GM23338 (cell line): ENCODE data around the gene LPGAT1. TPM values are rescaled to one million over a fixed set of nuclear protein-coding genes. Genes with fewer than 3 reads are reported as not detected.

Source experiments
- ATAC-seq: fragments of 200-7000 bp; cut with Tn5 transposase; 3 replicates; pipeline ENCODE4 v1.9.1; 2020
- DNase-seq: peaks from one replicate; pipeline ENCODE4 v3.0.0-alpha.2; 2015; ENCODE audit warnings: low spot score
- H2AFZ ChIP-seq: fragments of 200-600 bp; sonication (generic); 2 replicates; pipeline ENCODE4 v1.8.0; 2016; ENCODE audit warnings: antibody characterized with exemption, mild to moderate bottlenecking, moderate library complexity
- H3F3A ChIP-seq: fragments of 200-600 bp; sonication (generic); replicated peaks from 2 replicates; pipeline ENCODE4 v1.8.0; 2017; ENCODE audit warnings: antibody characterized with exemption, mixed run types, low read depth
- H3K27ac ChIP-seq: fragments of 200-600 bp; sonication (generic); 2 replicates; pipeline ENCODE4 v1.6.1; 2016; ENCODE audit warnings: low read depth
- H3K27me3 ChIP-seq: fragments of 200-600 bp; sonication (generic); 2 replicates; pipeline ENCODE4 v1.8.0; 2016; ENCODE audit warnings: mild to moderate bottlenecking, mixed run types, moderate library complexity; ENCODE audit not compliant: insufficient read depth
- H3K36me3 ChIP-seq: fragments of 200-600 bp; sonication (generic); 2 replicates; pipeline ENCODE4 v1.8.0; 2016; ENCODE audit warnings: mild to moderate bottlenecking; ENCODE audit not compliant: insufficient read depth
- H3K4me1 ChIP-seq: fragments of 200-600 bp; sonication (generic); 2 replicates; pipeline ENCODE4 v1.8.0; 2016; ENCODE audit warnings: mild to moderate bottlenecking, moderate library complexity; ENCODE audit not compliant: insufficient read depth
- H3K4me2 ChIP-seq: fragments of 200-600 bp; sonication (generic); 2 replicates; pipeline ENCODE4 v1.7.1; 2017; ENCODE audit warnings: mixed run types
- H3K4me3 ChIP-seq: fragments of 200-600 bp; sonication (generic); 2 replicates; pipeline ENCODE4 v1.6.1; 2016; ENCODE audit warnings: mixed run types
- H3K79me2 ChIP-seq: fragments of 200-600 bp; sonication (generic); replicated peaks from 2 replicates; pipeline ENCODE4 v1.8.0; 2017; ENCODE audit warnings: mild to moderate bottlenecking; ENCODE audit not compliant: insufficient read depth
- H3K9me2 ChIP-seq: fragments of 200-600 bp; sonication (generic); 2 replicates; pipeline ENCODE4 v1.8.0; 2017; ENCODE audit not compliant: insufficient read depth
- H4K20me1 ChIP-seq: fragments of 200-600 bp; sonication (generic); replicated peaks from 2 replicates; pipeline ENCODE4 v1.8.0; 2017; ENCODE audit warnings: mild to moderate bottlenecking; ENCODE audit not compliant: insufficient read depth
- H3K27ac Mint-ChIP-seq: 2 replicates; pipeline ENCODE4 v1.8.0; 2020; ENCODE audit warnings: inconsistent platforms, mild to moderate bottlenecking, moderate library complexity, mixed read lengths
- H3K27me3 Mint-ChIP-seq: 3 replicates; pipeline ENCODE4 v1.8.0; 2022; ENCODE audit warnings: low read depth, mild to moderate bottlenecking, moderate library complexity, mixed read lengths, inconsistent platforms; ENCODE audit not compliant: insufficient read depth, poor library complexity
- H3K36me3 Mint-ChIP-seq: 3 replicates; pipeline ENCODE4 v1.8.0; 2021; ENCODE audit warnings: low read depth, mild to moderate bottlenecking, inconsistent platforms, moderate library complexity, mixed read lengths
- H3K4me1 Mint-ChIP-seq: 3 replicates; pipeline ENCODE4 v1.8.0; 2020; ENCODE audit warnings: mild to moderate bottlenecking, inconsistent platforms, mixed read lengths
- H3K4me3 Mint-ChIP-seq: 3 replicates; pipeline ENCODE4 v1.8.0; 2021; ENCODE audit warnings: moderate library complexity, mild to moderate bottlenecking, inconsistent platforms, mixed read lengths
- H3K9me3 Mint-ChIP-seq: 3 replicates; pipeline ENCODE4 v1.8.0; 2020; ENCODE audit warnings: moderate library complexity, mild to moderate bottlenecking, inconsistent platforms, mixed read lengths
- CREB1 ChIP-seq: fragments of 250-450 bp; sonication (Bioruptor Pico); IDR thresholded peaks from 2 replicates; pipeline ENCODE4 v1.5.0; 2020; ENCODE audit warnings: low read depth, mild to moderate bottlenecking, moderate library complexity
- EZH2 ChIP-seq: fragments of 200-600 bp; sonication (generic); IDR thresholded peaks from one replicate; pipeline ENCODE4 v1.8.0; 2017; ENCODE audit warnings: antibody characterized with exemption, mild to moderate bottlenecking, low read depth; ENCODE audit not compliant: unreplicated experiment
- EZH2phosphoT487 ChIP-seq: fragments of 200-600 bp; sonication (generic); IDR thresholded peaks from one replicate; pipeline ENCODE4 v1.8.1; 2018; ENCODE audit warnings: antibody characterized with exemption; ENCODE audit not compliant: unreplicated experiment
- JUNB ChIP-seq: IDR thresholded peaks from one replicate; pipeline ENCODE4 v1.6.1; 2016; ENCODE audit warnings: antibody characterized with exemption; ENCODE audit not compliant: unreplicated experiment
- NANOG ChIP-seq: IDR thresholded peaks from 2 replicates; pipeline ENCODE4 v1.6.1; 2016; ENCODE audit warnings: antibody characterized with exemption, borderline replicate concordance
- STAT1 ChIP-seq: IDR thresholded peaks from one replicate; pipeline ENCODE4 v1.6.1; 2016; ENCODE audit warnings: antibody characterized with exemption; ENCODE audit not compliant: unreplicated experiment
- ZNF114 ChIP-seq: fragments of 250-450 bp; sonication (Bioruptor Pico); IDR thresholded peaks from 2 replicates; pipeline ENCODE4 v1.5.0; 2020; ENCODE audit warnings: mild to moderate bottlenecking, moderate library complexity
- polyA plus RNA-seq: library from polyadenylated mRNA; unstranded; fragments of >200 nt; fragmentation: Nextera tagmentation; extraction: Ambion mirVana; gene quantifications from 2 replicates; pipeline ENCODE4 v1.2.1, GENCODE V29; 2016
- total RNA-seq: library from RNA; depleted of rRNA; stranded (reverse); fragments of >200 nt; shearing (Covaris generic); gene quantifications from 2 replicates; pipeline ENCODE4 v1.2.3, GENCODE V29; 2014
- TF ChIP-seq, protein P1 (sequence below): IDR thresholded peaks from one replicate; pipeline ENCODE4 v1.6.1; 2018; ENCODE audit warnings: antibody characterized with exemption; ENCODE audit not compliant: unreplicated experiment
- TF ChIP-seq, protein P2 (sequence below): IDR thresholded peaks from 2 replicates; pipeline ENCODE4 v1.6.1; 2016; ENCODE audit warnings: antibody characterized with exemption
- TF ChIP-seq, protein P3 (sequence below): fragments of 250-450 bp; sonication (Bioruptor Pico); IDR thresholded peaks from 2 replicates; pipeline ENCODE4 v1.5.0; 2020; ENCODE audit warnings: mild to moderate bottlenecking, moderate library complexity

LPGAT1 gene
- total and polyA plus RNA-seq, 2 experiments from 2014 or later: 3.3 to 16.4 TPM

DNA sequence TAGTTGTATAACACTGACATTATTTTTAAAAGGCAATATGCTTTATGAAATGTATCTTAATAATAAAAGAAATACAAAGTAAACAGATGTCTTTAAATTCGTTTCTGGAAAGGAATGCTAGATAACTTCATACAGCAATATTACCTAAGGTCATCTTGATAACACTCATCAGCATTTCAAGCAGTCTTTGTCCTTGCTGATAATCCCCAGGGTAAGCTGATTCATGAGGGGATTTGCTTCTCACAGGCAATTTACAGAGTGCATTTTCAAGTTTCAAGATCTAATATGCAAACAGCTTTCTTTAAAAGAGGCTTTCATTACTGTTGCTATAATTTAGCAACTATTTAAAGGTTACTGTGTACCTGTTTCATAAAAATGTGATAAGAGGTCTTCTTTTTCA lies 80.0 kb downstream of the LPGAT1 start (continued):
- TF ChIP-seq, protein P1, sequence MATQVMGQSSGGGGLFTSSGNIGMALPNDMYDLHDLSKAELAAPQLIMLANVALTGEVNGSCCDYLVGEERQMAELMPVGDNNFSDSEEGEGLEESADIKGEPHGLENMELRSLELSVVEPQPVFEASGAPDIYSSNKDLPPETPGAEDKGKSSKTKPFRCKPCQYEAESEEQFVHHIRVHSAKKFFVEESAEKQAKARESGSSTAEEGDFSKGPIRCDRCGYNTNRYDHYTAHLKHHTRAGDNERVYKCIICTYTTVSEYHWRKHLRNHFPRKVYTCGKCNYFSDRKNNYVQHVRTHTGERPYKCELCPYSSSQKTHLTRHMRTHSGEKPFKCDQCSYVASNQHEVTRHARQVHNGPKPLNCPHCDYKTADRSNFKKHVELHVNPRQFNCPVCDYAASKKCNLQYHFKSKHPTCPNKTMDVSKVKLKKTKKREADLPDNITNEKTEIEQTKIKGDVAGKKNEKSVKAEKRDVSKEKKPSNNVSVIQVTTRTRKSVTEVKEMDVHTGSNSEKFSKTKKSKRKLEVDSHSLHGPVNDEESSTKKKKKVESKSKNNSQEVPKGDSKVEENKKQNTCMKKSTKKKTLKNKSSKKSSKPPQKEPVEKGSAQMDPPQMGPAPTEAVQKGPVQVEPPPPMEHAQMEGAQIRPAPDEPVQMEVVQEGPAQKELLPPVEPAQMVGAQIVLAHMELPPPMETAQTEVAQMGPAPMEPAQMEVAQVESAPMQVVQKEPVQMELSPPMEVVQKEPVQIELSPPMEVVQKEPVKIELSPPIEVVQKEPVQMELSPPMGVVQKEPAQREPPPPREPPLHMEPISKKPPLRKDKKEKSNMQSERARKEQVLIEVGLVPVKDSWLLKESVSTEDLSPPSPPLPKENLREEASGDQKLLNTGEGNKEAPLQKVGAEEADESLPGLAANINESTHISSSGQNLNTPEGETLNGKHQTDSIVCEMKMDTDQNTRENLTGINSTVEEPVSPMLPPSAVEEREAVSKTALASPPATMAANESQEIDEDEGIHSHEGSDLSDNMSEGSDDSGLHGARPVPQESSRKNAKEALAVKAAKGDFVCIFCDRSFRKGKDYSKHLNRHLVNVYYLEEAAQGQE: no peak
- no peak for TF ChIP-seq JUNB
- no peak for TF ChIP-seq CREB1 (CRISPR knock-in tag)
- TF ChIP-seq ZNF114 (CRISPR knock-in tag): no peak

DNA sequence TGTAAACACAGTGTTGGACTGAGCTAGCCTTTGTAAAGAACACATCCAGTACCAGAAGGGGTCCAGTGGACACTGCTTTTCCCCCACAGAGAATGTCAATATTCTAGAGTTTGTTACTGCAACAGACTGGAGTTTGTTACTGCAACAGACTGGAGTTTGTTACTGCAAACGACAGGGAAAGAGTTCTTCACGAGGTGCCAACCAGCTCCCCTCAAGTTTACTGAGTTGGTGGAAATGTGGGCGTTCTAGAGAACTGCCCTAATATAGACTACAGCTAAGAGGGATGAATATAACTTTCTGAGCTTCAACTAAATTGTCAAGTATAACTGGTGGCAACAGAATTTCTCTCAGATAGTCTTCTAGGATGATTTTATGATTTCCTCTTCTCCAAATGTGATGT lies 81.3 kb downstream of the LPGAT1 start:
- Histone ChIP-seq H3K36me3 (no peaks in the 10 kb centered on the region), H2AFZ (no peak overlapping the region), H3K27me3 (no peaks in the 10 kb centered on the region), H3K9me2 (no peaks in the 10 kb centered on the region), H3K27ac (no peak overlapping the region), H3K4me1 (no peaks in the 10 kb centered on the region), H3K4me2 (no peak overlapping the region), H3K4me3 (no peak overlapping the region), H4K20me1 (no peaks in the 10 kb centered on the region), H3F3A (no peaks in the 10 kb centered on the region), H3K79me2 (no peaks in the 10 kb centered on the region)
- H3K27me3 Mint-ChIP-seq: no peaks in the 10 kb centered on the region
- no peak overlapping the region for H3K4me3 Mint-ChIP-seq
- peaks cover 14% of the 10 kb centered on the region for H3K4me1 Mint-ChIP-seq
- no peak overlapping the region for H3K27ac Mint-ChIP-seq
- ATAC-seq (no peak), DNase-seq (no peak)
- H3K36me3 Mint-ChIP-seq: no peaks in the 10 kb centered on the region
- no peaks in the 10 kb centered on the region for H3K9me3 Mint-ChIP-seq
- no peak for TF ChIP-seq NANOG
- no peak for TF ChIP-seq STAT1
- TF ChIP-seq, protein P2, sequence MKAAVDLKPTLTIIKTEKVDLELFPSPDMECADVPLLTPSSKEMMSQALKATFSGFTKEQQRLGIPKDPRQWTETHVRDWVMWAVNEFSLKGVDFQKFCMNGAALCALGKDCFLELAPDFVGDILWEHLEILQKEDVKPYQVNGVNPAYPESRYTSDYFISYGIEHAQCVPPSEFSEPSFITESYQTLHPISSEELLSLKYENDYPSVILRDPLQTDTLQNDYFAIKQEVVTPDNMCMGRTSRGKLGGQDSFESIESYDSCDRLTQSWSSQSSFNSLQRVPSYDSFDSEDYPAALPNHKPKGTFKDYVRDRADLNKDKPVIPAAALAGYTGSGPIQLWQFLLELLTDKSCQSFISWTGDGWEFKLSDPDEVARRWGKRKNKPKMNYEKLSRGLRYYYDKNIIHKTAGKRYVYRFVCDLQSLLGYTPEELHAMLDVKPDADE: no peak
- TF ChIP-seq ZNF114 (CRISPR knock-in tag): no peak
- TF ChIP-seq EZH2phosphoT487: no peak
- no peak for TF ChIP-seq EZH2

DNA sequence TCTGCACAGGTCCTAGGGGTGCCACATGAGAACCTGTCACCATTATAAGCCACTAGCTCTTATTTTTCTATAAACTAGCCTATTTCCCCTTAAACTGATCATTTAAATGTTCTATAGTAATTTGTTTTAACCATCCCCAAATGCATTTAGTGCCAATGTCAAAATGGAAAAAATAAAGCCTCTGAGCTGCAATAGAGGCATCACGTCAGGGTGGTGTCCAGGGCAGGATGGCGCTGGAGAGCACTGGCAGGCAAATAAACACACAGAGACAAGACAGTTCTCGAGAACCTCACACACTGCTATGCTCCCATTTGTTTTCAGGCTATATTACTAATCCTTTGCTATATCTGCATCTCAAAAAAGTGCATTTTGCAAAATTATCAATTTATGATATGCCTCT lies 81.8 kb downstream of the LPGAT1 start:
- H3K27me3 Mint-ChIP-seq: no peaks in the 10 kb centered on the region
- no peaks in the 10 kb centered on the region for H3K9me3 Mint-ChIP-seq
- H3K4me1 ChIP-seq: no peaks in the 10 kb centered on the region
- no peaks in the 10 kb centered on the region for H3K9me2 ChIP-seq
- no peaks in the 10 kb centered on the region for H3K36me3 Mint-ChIP-seq
- no peak overlapping the region for H3K27ac ChIP-seq
- no peaks in the 10 kb centered on the region for H3F3A ChIP-seq
- no peaks in the 10 kb centered on the region for H3K27me3 ChIP-seq
- no peaks in the 10 kb centered on the region for H4K20me1 ChIP-seq
- ATAC-seq (no peak), DNase-seq (no peak)
- no peaks in the 10 kb centered on the region for H3K79me2 ChIP-seq
- H3K4me2 ChIP-seq: no peak overlapping the region
- H3K36me3 ChIP-seq: no peaks in the 10 kb centered on the region
- H2AFZ ChIP-seq: no peak overlapping the region
- H3K4me3 Mint-ChIP-seq: no peak overlapping the region
- H3K4me3 ChIP-seq: no peak overlapping the region
- H3K27ac Mint-ChIP-seq: no peak overlapping the region
- H3K4me1 Mint-ChIP-seq: peaks cover 13% of the 10 kb centered on the region
- no peak for TF ChIP-seq NANOG
- TF ChIP-seq, protein P3, sequence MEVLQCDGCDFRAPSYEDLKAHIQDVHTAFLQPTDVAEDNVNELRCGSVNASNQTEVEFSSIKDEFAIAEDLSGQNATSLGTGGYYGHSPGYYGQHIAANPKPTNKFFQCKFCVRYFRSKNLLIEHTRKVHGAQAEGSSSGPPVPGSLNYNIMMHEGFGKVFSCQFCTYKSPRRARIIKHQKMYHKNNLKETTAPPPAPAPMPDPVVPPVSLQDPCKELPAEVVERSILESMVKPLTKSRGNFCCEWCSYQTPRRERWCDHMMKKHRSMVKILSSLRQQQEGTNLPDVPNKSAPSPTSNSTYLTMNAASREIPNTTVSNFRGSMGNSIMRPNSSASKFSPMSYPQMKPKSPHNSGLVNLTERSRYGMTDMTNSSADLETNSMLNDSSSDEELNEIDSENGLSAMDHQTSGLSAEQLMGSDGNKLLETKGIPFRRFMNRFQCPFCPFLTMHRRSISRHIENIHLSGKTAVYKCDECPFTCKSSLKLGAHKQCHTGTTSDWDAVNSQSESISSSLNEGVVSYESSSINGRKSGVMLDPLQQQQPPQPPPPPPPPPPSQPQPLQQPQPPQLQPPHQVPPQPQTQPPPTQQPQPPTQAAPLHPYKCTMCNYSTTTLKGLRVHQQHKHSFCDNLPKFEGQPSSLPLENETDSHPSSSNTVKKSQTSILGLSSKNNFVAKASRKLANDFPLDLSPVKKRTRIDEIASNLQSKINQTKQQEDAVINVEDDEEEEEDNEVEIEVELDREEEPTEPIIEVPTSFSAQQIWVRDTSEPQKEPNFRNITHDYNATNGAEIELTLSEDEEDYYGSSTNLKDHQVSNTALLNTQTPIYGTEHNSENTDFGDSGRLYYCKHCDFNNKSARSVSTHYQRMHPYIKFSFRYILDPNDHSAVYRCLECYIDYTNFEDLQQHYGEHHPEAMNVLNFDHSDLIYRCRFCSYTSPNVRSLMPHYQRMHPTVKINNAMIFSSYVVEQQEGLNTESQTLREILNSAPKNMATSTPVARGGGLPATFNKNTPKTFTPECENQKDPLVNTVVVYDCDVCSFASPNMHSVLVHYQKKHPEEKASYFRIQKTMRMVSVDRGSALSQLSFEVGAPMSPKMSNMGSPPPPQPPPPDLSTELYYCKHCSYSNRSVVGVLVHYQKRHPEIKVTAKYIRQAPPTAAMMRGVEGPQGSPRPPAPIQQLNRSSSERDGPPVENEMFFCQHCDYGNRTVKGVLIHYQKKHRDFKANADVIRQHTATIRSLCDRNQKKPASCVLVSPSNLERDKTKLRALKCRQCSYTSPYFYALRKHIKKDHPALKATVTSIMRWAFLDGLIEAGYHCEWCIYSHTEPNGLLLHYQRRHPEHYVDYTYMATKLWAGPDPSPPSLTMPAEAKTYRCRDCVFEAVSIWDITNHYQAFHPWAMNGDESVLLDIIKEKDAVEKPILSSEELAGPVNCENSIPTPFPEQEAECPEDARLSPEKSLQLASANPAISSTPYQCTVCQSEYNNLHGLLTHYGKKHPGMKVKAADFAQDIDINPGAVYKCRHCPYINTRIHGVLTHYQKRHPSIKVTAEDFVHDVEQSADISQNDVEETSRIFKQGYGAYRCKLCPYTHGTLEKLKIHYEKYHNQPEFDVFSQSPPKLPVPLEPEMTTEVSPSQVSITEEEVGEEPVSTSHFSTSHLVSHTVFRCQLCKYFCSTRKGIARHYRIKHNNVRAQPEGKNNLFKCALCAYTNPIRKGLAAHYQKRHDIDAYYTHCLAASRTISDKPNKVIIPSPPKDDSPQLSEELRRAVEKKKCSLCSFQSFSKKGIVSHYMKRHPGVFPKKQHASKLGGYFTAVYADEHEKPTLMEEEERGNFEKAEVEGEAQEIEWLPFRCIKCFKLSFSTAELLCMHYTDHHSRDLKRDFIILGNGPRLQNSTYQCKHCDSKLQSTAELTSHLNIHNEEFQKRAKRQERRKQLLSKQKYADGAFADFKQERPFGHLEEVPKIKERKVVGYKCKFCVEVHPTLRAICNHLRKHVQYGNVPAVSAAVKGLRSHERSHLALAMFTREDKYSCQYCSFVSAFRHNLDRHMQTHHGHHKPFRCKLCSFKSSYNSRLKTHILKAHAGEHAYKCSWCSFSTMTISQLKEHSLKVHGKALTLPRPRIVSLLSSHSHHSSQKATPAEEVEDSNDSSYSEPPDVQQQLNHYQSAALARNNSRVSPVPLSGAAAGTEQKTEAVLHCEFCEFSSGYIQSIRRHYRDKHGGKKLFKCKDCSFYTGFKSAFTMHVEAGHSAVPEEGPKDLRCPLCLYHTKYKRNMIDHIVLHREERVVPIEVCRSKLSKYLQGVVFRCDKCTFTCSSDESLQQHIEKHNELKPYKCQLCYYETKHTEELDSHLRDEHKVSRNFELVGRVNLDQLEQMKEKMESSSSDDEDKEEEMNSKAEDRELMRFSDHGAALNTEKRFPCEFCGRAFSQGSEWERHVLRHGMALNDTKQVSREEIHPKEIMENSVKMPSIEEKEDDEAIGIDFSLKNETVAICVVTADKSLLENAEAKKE (CRISPR knock-in tag): no peak
